Thoracic aorta (tissue), 2 donors: Measurements from ENCODE around the gene SLC29A1. TPM values are rescaled to one million over a fixed set of nuclear protein-coding genes. Genes with fewer than 3 reads are reported as not detected.

Experiments used
- ATAC-seq: fragments of 150-250 bp; one replicate; pipeline ENCODE4 v1.8.0; 2017; ENCODE audit warnings: low read depth; ENCODE audit not compliant: insufficient number of reproducible peaks, low FRiP score
- DNase-seq: peaks from one replicate; pipeline ENCODE4 v3.0.0-alpha.2; 2020; ENCODE audit warnings: low spot score
- H3K27ac ChIP-seq, 2 donors: fragments of 200-600 bp; sonication (generic); 1 replicate in 1 of 2; 2 replicates in 1 of 2; pipeline ENCODE4 v1.5.1; 2016; ENCODE audit warnings: mild to moderate bottlenecking in 2 of 2, moderate library complexity in 2 of 2
- H3K27me3 ChIP-seq: fragments of 200-600 bp; sonication (generic); replicated peaks from 2 replicates; pipeline ENCODE4 v1.6.0; 2016; ENCODE audit warnings: mild to moderate bottlenecking; ENCODE audit not compliant: insufficient read depth
- H3K36me3 ChIP-seq: fragments of 200-600 bp; sonication (generic); one replicate; pipeline ENCODE4 v1.5.1; 2016
- H3K4me1 ChIP-seq, 2 donors: fragments of 200-600 bp; sonication (generic); 1 replicate in 1 of 2; 2 replicates in 1 of 2; pipeline versions ENCODE4 v1.5.1 to v1.6.0; 2016; ENCODE audit warnings: low read depth in 2 of 2, mild to moderate bottlenecking in 1 of 2; ENCODE audit not compliant: control insufficient read depth in 1 of 2
- H3K4me3 ChIP-seq: fragments of 200-600 bp; sonication (generic); 2 replicates; pipeline ENCODE4 v1.5.1; 2016; ENCODE audit warnings: mild to moderate bottlenecking
- H3K9me3 ChIP-seq: fragments of 200-600 bp; sonication (generic); 2 replicates; pipeline ENCODE4 v1.5.1; 2016
- CTCF ChIP-seq: fragments of 200-600 bp; sonication (generic); IDR thresholded peaks from one replicate; pipeline ENCODE4 v1.5.1; 2019; ENCODE audit warnings: antibody characterized with exemption
- total RNA-seq, 2 donors: library from RNA; depleted of rRNA; stranded (reverse); fragments of >200 nt; gene quantifications; one replicate each; pipeline versions ENCODE4 v1.1.0 to v1.2.3, GENCODE V29; 2016

The SLC29A1 gene
- total RNA-seq, 2 donors from 2014 or later, result 132 to 172 TPM

GRCh38 chr6:44258921-44259320, 35.5 kb downstream of the SLC29A1 start:
- Histone ChIP-seq H3K4me1 (peaks cover 31 to 38% of the 10 kb centered on the region in 2 donors), H3K4me3 (no peak overlapping the region), H3K27ac (no peak overlapping the region), H3K27me3 (no peaks in the 10 kb centered on the region), H3K9me3 (no peaks in the 10 kb centered on the region), H3K36me3 (peaks cover 11% of the 10 kb centered on the region)
- DNase-seq, result no peak
- no peak for TF ChIP-seq CTCF
- ATAC-seq, result no peak

GRCh38 chr6:44260011-44260410, 36.6 kb downstream of the SLC29A1 start:
- DNase-seq (no peak), ATAC-seq (no peak)
- Histone ChIP-seq H3K27ac (no peak overlapping the region), H3K27me3 (no peaks in the 10 kb centered on the region), H3K4me1 (peaks cover 39 to 47% of the 10 kb centered on the region in 2 donors), H3K4me3 (no peak overlapping the region), H3K36me3 (peaks cover 1% of the 10 kb centered on the region), H3K9me3 (no peaks in the 10 kb centered on the region)
- no peak for TF ChIP-seq CTCF

GRCh38 chr6:44260451-44261297, 37.3 kb downstream of the SLC29A1 start:
- Histone ChIP-seq H3K4me1 (peaks cover 39 to 47% of the 10 kb centered on the region in 2 donors), H3K9me3 (no peaks in the 10 kb centered on the region), H3K36me3 (no peaks in the 10 kb centered on the region), H3K4me3 (no peak overlapping the region), H3K27ac (no peak overlapping the region), H3K27me3 (no peaks in the 10 kb centered on the region)
- ATAC-seq (no peak), DNase-seq (no peak)
- TF ChIP-seq CTCF, result no peak

GRCh38 chr6:44261581-44261980, 38.2 kb downstream of the SLC29A1 start:
- peaks cover 34 to 40% of the 10 kb centered on the region in 2 donors for H3K4me1 ChIP-seq
- no peaks in the 10 kb centered on the region for H3K27me3 ChIP-seq
- no peak overlapping the region for H3K4me3 ChIP-seq
- H3K9me3 ChIP-seq, result no peaks in the 10 kb centered on the region
- no peak for TF ChIP-seq CTCF
- no peak overlapping the region for H3K27ac ChIP-seq
- H3K36me3 ChIP-seq, result no peaks in the 10 kb centered on the region
- ATAC-seq (no peak), DNase-seq (no peak)

GRCh38 chr6:44262467-44263353, 39.3 kb downstream of the SLC29A1 start:
- no peaks in the 10 kb centered on the region for H3K9me3 ChIP-seq
- ATAC-seq, result no peak
- no peaks in the 10 kb centered on the region for H3K27me3 ChIP-seq
- H3K27ac ChIP-seq, result peak overlapping the region in 1 of 2 donors; percentile 16
- no peak for TF ChIP-seq CTCF
- no peaks in the 10 kb centered on the region for H3K36me3 ChIP-seq
- peaks cover 31 to 36% of the 10 kb centered on the region in 2 donors for H3K4me1 ChIP-seq
- H3K4me3 ChIP-seq, result peak overlapping the region; percentile 91
- no peak for DNase-seq
